Spinal cord (tissue), 10 donors: ENCODE data around the gene TMEM63B. TPM values are rescaled to one million over a fixed set of nuclear protein-coding genes. Genes with fewer than 3 reads are reported as not detected.

ENCODE experiments used
- DNase-seq, 6 donors: peaks; one replicate each; pipeline versions ENCODE4 v3.0.0 to v3.0.0-alpha.2; 2013 to 2015; ENCODE audit warnings: low spot score in 6 of 6, low read depth in 4 of 6
- H3K27ac ChIP-seq: one replicate; pipeline ENCODE4 v1.5.1; 2013; ENCODE audit warnings: low read depth, low read length, control low read depth
- H3K27me3 ChIP-seq: one replicate; pipeline ENCODE4 v1.6.1; 2013; ENCODE audit warnings: low read length; ENCODE audit not compliant: control insufficient read depth, insufficient read depth
- H3K36me3 ChIP-seq: one replicate; pipeline ENCODE4 v1.6.1; 2013; ENCODE audit warnings: low read length; ENCODE audit not compliant: control insufficient read depth, insufficient read depth
- H3K4me1 ChIP-seq: one replicate; pipeline ENCODE4 v1.6.1; 2013; ENCODE audit warnings: low read length; ENCODE audit not compliant: control insufficient read depth, insufficient read depth
- H3K4me3 ChIP-seq: one replicate; pipeline ENCODE4 v1.5.1; 2013; ENCODE audit warnings: low read depth, low read length, control low read depth
- H3K9me3 ChIP-seq: one replicate; pipeline ENCODE4 v1.6.1; 2013; ENCODE audit warnings: low read length; ENCODE audit not compliant: control insufficient read depth, insufficient read depth
- WGBS: methylation state at CpG from one replicate; pipeline ENCODE4 v1.1.5; 2013; ENCODE audit warnings: missing lambda C conversion rate; ENCODE audit not compliant: insufficient coverage; 5-methylcytosine and 5-hydroxymethylcytosine counted together
- polyA plus RNA-seq, 2 donors: library from polyadenylated mRNA; unstranded; fragments of 120-200 nt; gene quantifications; one replicate each; pipeline ENCODE4 v1.2.1, GENCODE V29; 2013; ENCODE audit not compliant: insufficient read length in 2 of 2
- total RNA-seq, 2 donors: library from RNA; depleted of rRNA in 1 of 2; stranded (reverse); fragments of 120-200 nt in 1 of 2; fragments of >200 nt in 1 of 2; gene quantifications; one replicate each; pipeline versions ENCODE4 v1.2.3 to v1.2.4, GENCODE V29; 2013 to 2014
- donor health status: healthy.

Gene TMEM63B
- total and polyA plus RNA-seq, 4 donors: 29.2 to 104 (median 67.0) TPM

- Histone ChIP-seq H3K27ac (no peak overlapping the region), H3K4me3 (no peak overlapping the region), H3K4me1 (peaks cover 3% of the 10 kb centered on the region), H3K36me3 (peaks cover 85% of the 10 kb centered on the region), H3K9me3 (no peaks in the 10 kb centered on the region), H3K27me3 (no peaks in the 10 kb centered on the region)
- whole genome bisulfite sequencing: 63% methylated on average over 2 of the region's 3 CpGs
- no peak for DNase-seq
These were observed 23.1 kb downstream of the TMEM63B start for GRCh38 chr6:44150317-44150917.

DNA sequence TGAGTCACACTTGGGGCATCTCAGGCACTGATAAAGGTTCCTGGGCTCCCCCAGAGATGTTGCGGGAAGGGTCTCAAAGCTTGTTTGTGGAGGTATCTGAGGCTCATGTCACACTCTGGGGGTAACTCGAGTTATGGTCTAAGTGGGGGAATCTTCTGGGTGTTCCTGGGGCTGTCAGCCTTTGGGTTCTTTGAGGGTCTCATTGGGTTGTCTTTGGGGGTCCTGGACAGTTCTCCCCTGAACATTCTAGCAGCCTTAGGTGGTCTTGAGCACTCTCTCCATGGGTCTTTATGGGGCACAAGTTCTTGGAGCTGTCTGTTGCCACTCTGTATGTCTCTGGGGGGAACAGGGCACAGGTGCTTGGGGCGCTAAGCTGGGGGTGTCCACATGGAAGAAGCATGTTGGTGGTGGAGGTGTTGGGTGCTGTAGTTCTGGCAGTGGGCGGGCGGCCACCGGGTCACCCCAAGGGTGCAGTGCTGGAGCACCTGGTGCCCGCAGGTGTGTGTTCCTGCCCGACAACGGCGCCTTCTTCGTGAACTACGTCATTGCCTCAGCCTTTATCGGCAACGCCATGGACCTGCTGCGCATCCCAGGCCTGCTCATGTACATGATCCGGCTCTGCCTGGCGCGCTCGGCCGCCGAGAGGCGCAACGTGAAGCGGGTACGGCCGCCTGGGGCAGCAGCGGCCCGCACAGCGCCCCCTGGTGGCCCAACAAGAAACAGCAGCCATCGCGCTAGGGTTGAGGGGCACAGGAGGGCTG, 24.2 kb downstream of the TMEM63B start:
- Histone ChIP-seq H3K4me3 (no peak overlapping the region), H3K9me3 (no peaks in the 10 kb centered on the region), H3K27ac (no peak overlapping the region), H3K27me3 (no peaks in the 10 kb centered on the region), H3K4me1 (peaks cover 3% of the 10 kb centered on the region), H3K36me3 (peaks cover 81% of the 10 kb centered on the region)
- WGBS: 26% methylated on average over 31 of the region's 31 CpGs
- DNase-seq: peak in 3 of 6 donors; percentile 25 to 67 (median 43)

GRCh38 chr6:44152109-44152461, 24.7 kb downstream of the TMEM63B start:
- 51% methylated on average over 7 of the region's 8 CpGs for WGBS
- Histone ChIP-seq H3K4me3 (no peak overlapping the region), H3K27me3 (no peaks in the 10 kb centered on the region), H3K4me1 (peaks cover 3% of the 10 kb centered on the region), H3K9me3 (no peaks in the 10 kb centered on the region), H3K36me3 (peaks cover 75% of the 10 kb centered on the region), H3K27ac (no peak overlapping the region)
- no peak for DNase-seq

GRCh38 chr6:44152533-44152932, 25.2 kb downstream of the TMEM63B start:
- H3K36me3 ChIP-seq: peaks cover 71% of the 10 kb centered on the region
- H3K4me1 ChIP-seq: peaks cover 3% of the 10 kb centered on the region
- no peak overlapping the region for H3K27ac ChIP-seq
- no peaks in the 10 kb centered on the region for H3K9me3 ChIP-seq
- H3K4me3 ChIP-seq: no peak overlapping the region
- no peaks in the 10 kb centered on the region for H3K27me3 ChIP-seq
- 98% methylated on average over 6 of the region's 19 CpGs for WGBS
- DNase-seq: no peak

- no peak for DNase-seq
- Histone ChIP-seq H3K9me3 (no peaks in the 10 kb centered on the region), H3K4me1 (peaks cover 3% of the 10 kb centered on the region), H3K4me3 (no peak overlapping the region), H3K36me3 (peaks cover 55% of the 10 kb centered on the region), H3K27ac (no peak overlapping the region), H3K27me3 (no peaks in the 10 kb centered on the region)
- 92% methylated on average over 9 of the region's 12 CpGs for WGBS
These were observed 26.7 kb downstream of the TMEM63B start for GRCh38 chr6:44154067-44154466.

GRCh38 chr6:44156494-44157151, 29.3 kb downstream of the TMEM63B start:
- Histone ChIP-seq H3K36me3 (peaks cover 38% of the 10 kb centered on the region), H3K4me1 (peaks cover 2% of the 10 kb centered on the region), H3K9me3 (no peaks in the 10 kb centered on the region), H3K27me3 (no peaks in the 10 kb centered on the region), H3K4me3 (no peak overlapping the region), H3K27ac (no peak overlapping the region)
- DNase-seq: no peak
- WGBS: 77% methylated on average over 9 of the region's 9 CpGs

DNA sequence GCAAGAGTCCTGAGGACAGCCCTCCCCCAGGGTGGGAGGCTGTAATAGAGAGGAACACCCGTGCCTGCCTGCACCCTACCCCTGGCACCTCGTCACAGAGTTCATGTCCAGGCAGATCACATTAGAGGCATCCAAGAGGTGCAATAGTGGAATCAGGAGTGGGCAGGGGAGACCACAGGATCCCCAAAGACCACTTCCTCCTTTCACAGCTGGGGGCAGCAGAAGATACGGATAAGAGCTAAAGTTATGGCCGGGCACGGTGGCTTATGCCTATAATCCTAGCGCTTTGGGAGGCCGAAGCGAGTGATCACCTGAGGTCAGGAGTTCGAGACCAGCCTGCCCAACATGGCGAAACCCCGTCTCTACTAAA, 29.8 kb downstream of the TMEM63B start:
- DNase-seq: no peak
- H3K27me3 ChIP-seq: no peaks in the 10 kb centered on the region

DNA sequence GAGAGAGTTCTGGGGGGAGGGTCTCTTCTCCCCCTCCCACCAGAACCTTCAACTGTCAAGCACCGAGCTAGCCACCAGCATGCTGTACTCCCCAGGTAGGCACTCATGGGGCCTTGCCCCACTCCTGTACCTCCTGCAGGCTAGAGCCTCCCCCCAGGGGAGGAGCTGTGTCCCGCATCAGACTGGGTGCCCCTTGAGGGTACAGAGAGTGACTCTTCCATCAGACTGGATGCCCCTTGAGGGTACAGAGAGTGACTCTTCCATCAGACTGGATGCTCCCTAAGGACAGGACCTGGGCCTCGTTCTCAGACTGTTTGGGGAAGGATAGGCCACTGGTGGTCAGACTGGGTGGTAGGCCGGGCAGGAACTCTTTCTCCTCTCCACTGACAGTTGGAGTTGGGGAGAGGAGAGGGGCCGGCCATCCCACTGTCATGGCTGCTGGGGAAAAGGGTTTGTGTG, 31.4 kb downstream of the TMEM63B start, which contains the start of gene CAPN11:
Gene CAPN11, plus strand, starts transcription at position 51 of the 459 bp plus-strand sequence. Its CDS starts 29 bp downstream, at position 80.
- H3K9me3 ChIP-seq: no peaks in the 10 kb centered on the region
- no peak within 1 kb of the TSS for H3K27ac ChIP-seq
- no peak within 1 kb of the TSS for H3K4me3 ChIP-seq
- peaks cover 19% of the 10 kb centered on the region for H3K36me3 ChIP-seq
- 92% methylated on average over 2 of the region's 5 CpGs for WGBS
- no peak for DNase-seq
- H3K27me3 ChIP-seq: no peaks in the 10 kb centered on the region
- no peaks in the 10 kb centered on the region for H3K4me1 ChIP-seq

More for the DNA sequence above, 29.8 kb downstream of the TMEM63B start:
- Histone ChIP-seq H3K4me1 (no peaks in the 10 kb centered on the region), H3K4me3 (no peak overlapping the region), H3K9me3 (no peaks in the 10 kb centered on the region), H3K36me3 (peaks cover 33% of the 10 kb centered on the region), H3K27ac (no peak overlapping the region)
- WGBS: 86% methylated on average over 9 of the region's 11 CpGs

DNA sequence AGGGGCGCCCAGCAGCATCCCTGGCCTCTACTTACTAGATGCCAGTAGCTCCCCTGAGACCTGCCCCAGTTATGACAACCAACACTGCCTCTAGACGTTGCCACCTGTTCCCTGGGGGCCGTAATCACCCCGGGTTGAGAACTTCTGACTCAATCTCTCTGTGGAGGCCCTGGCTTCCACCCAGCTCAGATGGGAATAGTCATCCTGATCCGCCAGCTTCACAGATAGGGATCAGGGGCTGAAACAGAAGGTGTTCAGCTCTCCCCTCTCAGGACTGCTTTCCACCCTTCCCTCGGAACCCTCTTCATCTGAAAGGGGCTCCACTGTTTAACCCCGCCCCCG, 34.6 kb downstream of the TMEM63B start:
- no peaks in the 10 kb centered on the region for H3K27me3 ChIP-seq
- no peak overlapping the region for H3K4me3 ChIP-seq
- WGBS: 75% methylated on average over 6 of the region's 8 CpGs
- H3K27ac ChIP-seq: no peak overlapping the region
- no peaks in the 10 kb centered on the region for H3K9me3 ChIP-seq
- no peaks in the 10 kb centered on the region for H3K36me3 ChIP-seq
- DNase-seq: no peak
- no peaks in the 10 kb centered on the region for H3K4me1 ChIP-seq
